Body of pancreas (tissue), 4 donors: ENCODE measurements around the gene ANXA4. TPM values are rescaled to one million over a fixed set of nuclear protein-coding genes. Genes with fewer than 3 reads are reported as not detected.

ENCODE experiments used
- ATAC-seq: fragments of 150-250 bp; one replicate; pipeline ENCODE4 v1.9.1; 2016
- DNase-seq, 4 donors: peaks; one replicate each; pipeline ENCODE4 v3.0.0-alpha.2; 2019
- H3K27ac ChIP-seq, 4 donors: fragments of 200-600 bp; sonication (generic); 1 replicate in 3 of 4; 2 replicates in 1 of 4; pipeline versions ENCODE4 v1.5.1 to v1.6.1; 2016 to 2019; ENCODE audit warnings: mild to moderate bottlenecking in 1 of 4, mixed read lengths in 1 of 4, moderate library complexity in 1 of 4
- H3K27me3 ChIP-seq, 2 donors: fragments of 200-600 bp; sonication (generic); one replicate each; pipeline ENCODE4 v1.6.0; 2016; ENCODE audit warnings: mild to moderate bottlenecking in 1 of 2
- H3K36me3 ChIP-seq, 2 donors: fragments of 200-600 bp; sonication (generic); replicated peaks in 1 of 2; 2 replicates each; pipeline ENCODE4 v1.5.1; 2016; ENCODE audit warnings: low read depth in 2 of 2; ENCODE audit not compliant: insufficient read depth in 1 of 2
- H3K4me1 ChIP-seq: fragments of 200-600 bp; sonication (generic); one replicate; pipeline ENCODE4 v1.6.0; 2016
- H3K4me3 ChIP-seq, 2 donors: fragments of 200-600 bp; sonication (generic); 1 replicate in 1 of 2; 2 replicates in 1 of 2; pipeline ENCODE4 v1.5.1; 2016 to 2019
- H3K9me3 ChIP-seq, 3 donors: fragments of 200-600 bp; sonication (generic); 1 replicate in 2 of 3; 2 replicates in 1 of 3; pipeline ENCODE4 v1.5.1; 2016
- CTCF ChIP-seq, 7 experiments: fragments of 450-650 bp in 4 of 7; fragments of 200-600 bp in 3 of 7; sonication (generic) in 3 of 7; IDR thresholded peaks; one replicate each; pipeline ENCODE4 v1.5.1; 2016 to 2019; ENCODE audit warnings: antibody characterized with exemption in 7 of 7
- POLR2A ChIP-seq, 3 donors: fragments of 450-650 bp; IDR thresholded peaks; one replicate each; pipeline ENCODE4 v1.6.1; 2016; ENCODE audit warnings: antibody characterized with exemption in 3 of 3, mild to moderate bottlenecking in 2 of 3
- WGBS, 2 donors: methylation state at CpG; one replicate each; pipeline ENCODE4 v1.1.5; 2017; 5-methylcytosine and 5-hydroxymethylcytosine counted together
- intact Hi-C: fragments of 100-400 bp; cut with DNase I; formaldehyde crosslinking; loops from one replicate; pipeline ENCODE4 v1.15.1; 2023
- small RNA-seq: library from RNA; depleted of rRNA; stranded (forward); fragments of <200 nt; gene quantifications from one replicate; pipeline ENCODE3, GENCODE V24; 2016
- total RNA-seq, 2 donors: library from RNA; depleted of rRNA; stranded (reverse); fragments of >200 nt; gene quantifications; one replicate each; pipeline ENCODE4 v1.1.0, GENCODE V29; 2016

Gene ANXA4
- total RNA-seq, 2 donors from 2014 or later = 382 to 399 TPM

GRCh38 chr2:69858261-69858660 is 116.3 kb downstream of the ANXA4 start:
- no peak for ATAC-seq

GRCh38 chr2:69863298-69863697 is 121.4 kb downstream of the ANXA4 start:
- Histone ChIP-seq H3K4me1 (no peaks in the 10 kb centered on the region), H3K9me3 (no peaks in the 10 kb centered on the region), H3K27ac (no peak overlapping the region), H3K27me3 (no peaks in the 10 kb centered on the region), H3K36me3 (peaks cover 4 to 25% of the 10 kb centered on the region in 2 donors), H3K4me3 (no peak overlapping the region)
- 89 to 92% methylated on average over 1 of the region's 1 CpG for WGBS, 2 donors
- DNase-seq (no peak), ATAC-seq (no peak)
- intact Hi-C loops = no loop called here
- no peak for TF ChIP-seq POLR2A (IDR thresholded peaks at IDR 0.05)
- TF ChIP-seq CTCF (IDR thresholded peaks at IDR 0.05) = no peak

More at GRCh38 chr2:69858261-69858660, 116.3 kb downstream of the ANXA4 start:
- no peak overlapping the region for H3K4me3 ChIP-seq
- H3K27ac ChIP-seq = no peak overlapping the region
- H3K4me1 ChIP-seq = peaks cover 2% of the 10 kb centered on the region
- no peaks in the 10 kb centered on the region for H3K9me3 ChIP-seq
- TF ChIP-seq POLR2A (IDR thresholded peaks at IDR 0.05) (no peak), CTCF (IDR thresholded peaks at IDR 0.05) (no peak)
- peaks cover 0 to 8% of the 10 kb centered on the region in 2 donors for H3K36me3 ChIP-seq
- intact Hi-C loops = no loop called here
- no peak for DNase-seq
- no peaks in the 10 kb centered on the region for H3K27me3 ChIP-seq
- 96% methylated on average over 2 of the region's 2 CpGs for WGBS, 2 donors

Small RNAs within 50 kb of the gene (small RNA-seq; reads per million reads assigned to genes)
- gene RPL23AP92 = not detected

Other genes with a start within 250 kb of the ANXA4 start
- 10 to 100 TPM; 44.6 to 60.0 TPM for gene AAK1, start 98.4 kb upstream of the ANXA4 start, total RNA-seq
- 10 to 100 TPM; 16.1 to 31.6 TPM for gene GMCL1, start 87.5 kb downstream of the ANXA4 start, total RNA-seq
- 10 to 100 TPM; 28.0 to 34.0 TPM for gene SNRNP27, start 151.8 kb downstream of the ANXA4 start, total RNA-seq
- 1 to 10 TPM; 3.6 to 4.6 TPM for gene MXD1, start 173.0 kb downstream of the ANXA4 start, total RNA-seq
- under 1 TPM in 1 of 2 donors, not detected in 1; 0.33 TPM for gene ASPRV1, start 219.5 kb downstream of the ANXA4 start, total RNA-seq